Adrenal gland (tissue), 12 donors: ENCODE results near the gene USP11. TPM values are rescaled to one million over a fixed set of nuclear protein-coding genes. Genes with fewer than 3 reads are reported as not detected.

ENCODE experiments used
- DNase-seq, 7 donors: peaks; one replicate each; pipeline ENCODE4 v3.0.0-alpha.2; 2019 to 2020
- H3K27ac ChIP-seq, 5 donors: fragments of 200-600 bp; sonication (generic) in 4 of 5; 1 replicate in 3 of 5; 2 replicates in 2 of 5; pipeline versions ENCODE4 v1.5.1 to v1.8.0; 2016 to 2020; ENCODE audit warnings: mild to moderate bottlenecking in 1 of 5
- H3K27me3 ChIP-seq: fragments of 200-600 bp; 2 replicates; pipeline ENCODE4 v1.8.0; 2021
- H3K36me3 ChIP-seq, 2 donors: fragments of 200-600 bp; replicated peaks in 1 of 2; 1 replicate in 1 of 2; 2 replicates in 1 of 2; pipeline versions ENCODE4 v1.5.1 to v1.8.0; 2018 to 2022
- H3K4me1 ChIP-seq, 2 donors: fragments of 200-600 bp; replicated peaks in 1 of 2; 1 replicate in 1 of 2; 2 replicates in 1 of 2; pipeline versions ENCODE4 v1.5.1 to v1.8.0; 2018 to 2021
- H3K4me3 ChIP-seq, 4 donors: fragments of 200-600 bp; sonication (generic) in 3 of 4; one replicate each; pipeline ENCODE4 v1.5.1; 2016 to 2018
- H3K9me3 ChIP-seq, 3 donors: fragments of 200-600 bp; sonication (generic) in 1 of 3; replicated peaks in 1 of 3; 1 replicate in 2 of 3; 2 replicates in 1 of 3; pipeline versions ENCODE4 v1.5.1 to v1.8.0; 2016 to 2021
- CTCF ChIP-seq, 6 experiments: fragments of 450-650 bp in 4 of 6; fragments of 200-600 bp in 2 of 6; sonication (generic) in 1 of 6; IDR thresholded peaks; 1 replicate in 5 of 6; 2 replicates in 1 of 6; pipeline versions ENCODE4 v1.5.1 to v1.8.0; 2016 to 2021; ENCODE audit warnings: antibody characterized with exemption in 6 of 6, mild to moderate bottlenecking in 2 of 6, moderate library complexity in 1 of 6
- POLR2A ChIP-seq, 2 donors: fragments of 450-650 bp; IDR thresholded peaks; one replicate each; pipeline ENCODE4 v1.6.1; 2017; ENCODE audit warnings: antibody characterized with exemption in 2 of 2, mild to moderate bottlenecking in 2 of 2, moderate library complexity in 1 of 2
- WGBS, 4 donors: extraction: QIAGEN DNeasy Blood & Tissue Kit in 2 of 4; methylation state at CpG; one replicate each; pipeline versions ENCODE4 v1.1.5 to v1.1.7; 2013 to 2017; 5-methylcytosine and 5-hydroxymethylcytosine counted together
- intact Hi-C, 2 donors: fragments of 100-400 bp; cut with DNase I; formaldehyde crosslinking; loops; one replicate each; pipeline versions ENCODE4 v1.14.1 to v1.15.0; 2022 to 2023
- polyA plus RNA-seq, 3 donors: library from polyadenylated mRNA; stranded (reverse); fragments of 200-250 nt in 2 of 3; fragments of 350-450 nt in 1 of 3; fragmentation: Illumina TruSeq in 1 of 3; extraction: RNeasy Lipid Tissue Mini Kit (QIAGEN cat#74804) in 1 of 3; gene quantifications; one replicate each; pipeline ENCODE4 v1.2.3, GENCODE V29; 2013 to 2014
- total RNA-seq, 9 donors: library from RNA; depleted of rRNA in 4 of 9; stranded (reverse); fragments of >200 nt in 4 of 9; fragments of 120-200 nt in 1 of 9; fragmentation: NEBNext Ultra II Directional in 1 of 9; extraction: Animal tissue kit (Norgen Biotek cat#: 25700) in 1 of 9; gene quantifications; one replicate each; pipeline versions ENCODE4 v1.1.0 to v1.2.4, GENCODE V29; 2013 to 2023
- donor health status: healthy with polysubstance abuse.
- donor health status: Bipolar disorder and iron deficiency.
- donor health status: DM: yes; HTN: yes; CAD: no.
- donor health status: DM: no; HTN: no; CAD: no.
- donor health status: DM: no; HTN: no; CAD: no.
- donor health status: DM: yes; HTN: yes; CAD: no.

USP11 gene
- total and polyA plus RNA-seq, 12 donors = 27.4 to 63.0 (median 52.1) TPM

DNA sequence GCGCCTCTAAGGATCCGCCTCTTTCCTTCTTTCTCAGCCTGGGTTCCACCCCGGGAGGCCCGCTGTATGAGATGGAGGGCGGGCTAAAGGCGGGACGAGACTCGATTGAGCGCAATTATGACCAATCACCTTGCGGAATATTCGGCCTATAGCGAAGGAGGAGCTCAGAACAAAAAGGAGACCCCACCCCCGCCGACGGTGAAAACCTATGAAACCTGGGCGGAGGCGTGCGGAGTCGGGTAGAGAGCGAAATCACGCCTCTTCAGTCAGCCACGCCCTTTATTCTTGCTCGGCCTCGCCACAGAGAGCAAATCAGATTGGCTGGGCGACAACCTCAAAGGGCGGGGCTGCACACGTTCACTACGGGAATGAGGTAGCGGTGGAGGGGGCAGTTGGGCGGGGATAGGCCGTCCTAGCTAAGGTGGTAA, 14.9 kb upstream of the USP11 start:
- Histone ChIP-seq H3K9me3 (no peaks in the 10 kb centered on the region), H3K4me1 (peaks cover 9 to 25% of the 10 kb centered on the region in 2 donors), H3K27me3 (no peaks in the 10 kb centered on the region), H3K36me3 (peaks cover 0 to 35% of the 10 kb centered on the region in 2 donors), H3K4me3 (peak overlapping the region in 2 of 4 donors; percentile 50 to 93), H3K27ac (peak overlapping the region; percentile 79 to 98 (median 93))
- TF ChIP-seq CTCF (IDR thresholded peaks at IDR 0.05) (no peak), POLR2A (IDR thresholded peaks at IDR 0.05) (peak in 1 of 2 donors; percentile 61)
- 0 to 4% (median 1%) methylated on average over 13 to 31 of the region's 31 CpGs for WGBS, 4 donors
- intact Hi-C loops = no loop called here
- DNase-seq = peak; percentile 97 to 99 (median 99)

- intact Hi-C loops = no loop called here
- Histone ChIP-seq H3K36me3 (peaks cover 0 to 31% of the 10 kb centered on the region in 2 donors), H3K9me3 (no peaks in the 10 kb centered on the region), H3K4me1 (peaks cover 9 to 25% of the 10 kb centered on the region in 2 donors), H3K4me3 (peak within 1 kb of the TSS; percentile 25 to 93 (median 50)), H3K27ac (peak within 1 kb of the TSS; percentile 79 to 98 (median 93)), H3K27me3 (no peaks in the 10 kb centered on the region)
- no peak for TF ChIP-seq CTCF (IDR thresholded peaks at IDR 0.05)
- TF ChIP-seq POLR2A (IDR thresholded peaks at IDR 0.05) = peak; percentile 70 to 82
- peak; percentile 76 to 89 (median 84) for DNase-seq
- WGBS, 4 donors = 0 to 2% (median 0%) methylated on average over 3 to 61 of the region's 61 CpGs
These were observed 14.4 kb upstream of the USP11 start, which contains the start of gene CDK16 for GRCh38 chrX:47218280-47218919. Gene CDK16 (plus strand): TSS chrX:47218681. CDS start chrX:47223558, 4,877 bp downstream.

GRCh38 chrX:47218920-47219815, 13.6 kb upstream of the USP11 start:
- 1 to 40% (median 10%) methylated on average over 16 to 57 of the region's 60 CpGs for WGBS, 4 donors

More at GRCh38 chrX:47218920-47219815, 13.6 kb upstream of the USP11 start:
- Histone ChIP-seq H3K4me1 (peaks cover 9 to 25% of the 10 kb centered on the region in 2 donors), H3K4me3 (peak overlapping the region; percentile 25 to 93 (median 50)), H3K27me3 (no peaks in the 10 kb centered on the region), H3K9me3 (no peaks in the 10 kb centered on the region), H3K36me3 (peaks cover 0 to 31% of the 10 kb centered on the region in 2 donors), H3K27ac (peak overlapping the region; percentile 79 to 98 (median 93))
- DNase-seq = peak in 6 of 7 donors; percentile 28 to 67 (median 42)
- TF ChIP-seq POLR2A (IDR thresholded peaks at IDR 0.05) = no peak
- no peak for TF ChIP-seq CTCF (IDR thresholded peaks at IDR 0.05)
- intact Hi-C loops = no loop called here
